K562 (cell line): ENCODE measurements around the gene ACADVL. TPM values are rescaled to one million over a fixed set of nuclear protein-coding genes. Genes with fewer than 3 reads are reported as not detected.

Experiments
- ATAC-seq: fragments of 200-7000 bp; cut with Tn5 transposase; 3 replicates; pipeline ENCODE4 v1.9.1; 2020; ENCODE audit warnings: moderate library complexity
- BruUV-seq: library from RNA; stranded (reverse); fragments of 400-500 nt; replicated peaks from 2 replicates; lab custom pipeline; 2021; lab: Mats Ljungman, UMichigan
- CTCF ChIA-PET: fragments of 300-600 bp; formaldehyde crosslinking; extraction: SDS; loops from one replicate; lab custom pipeline; 2021; ENCODE audit warnings: low intra/inter-chr PET ratio; lab: Yijun Ruan, JAX
- POLR2A ChIA-PET: fragments of 300-600, 350-650 bp; sonication (Branson Sonifier 250); formaldehyde crosslinking; extraction: SDS; loops from one replicate; lab custom pipeline; 2021; ENCODE audit warnings: antibody characterized with exemption, inconsistent platforms; lab: Yijun Ruan, JAX
- DNase-seq, 4 experiments: peaks; one replicate each; pipeline versions ENCODE4 v3.0.0 to v3.0.0-alpha.2; 2011 to 2018; ENCODE audit warnings: low spot score in 3 of 4, mixed read lengths in 3 of 4; ENCODE audit errors: extremely low read depth in 1 of 4
- FAIRE-seq: peaks from 2 replicates; lab custom pipeline; 2011; peaks lifted over from hg19 to GRCh38; lab: Jason Lieb, UNC
- H2AFZ ChIP-seq: 2 replicates; pipeline ENCODE4 v1.6.0; 2011; ENCODE audit warnings: low read depth, low read length, control low read depth, inconsistent platforms
- H3K27ac ChIP-seq: fragments of 200-600 bp; 3 replicates; pipeline ENCODE4 v1.8.0; 2011; ENCODE audit warnings: low read depth, mild to moderate bottlenecking, control low read depth, inconsistent platforms, low read length, moderate library complexity, mixed read lengths; ENCODE audit errors: extremely low read depth
- H3K27me3 ChIP-seq, 2 experiments: fragments of 300-600 bp in 1 of 2; 2 replicates in 1 of 2; 3 replicates in 1 of 2; pipeline versions ENCODE4 v1.6.0 to v1.8.0; 2011; ENCODE audit warnings: inconsistent platforms in 2 of 2, low read length in 2 of 2, mild to moderate bottlenecking in 1 of 2, mixed read lengths in 1 of 2, moderate library complexity in 1 of 2; ENCODE audit not compliant: control insufficient read depth in 2 of 2, insufficient read depth in 2 of 2
- H3K36me3 ChIP-seq: fragments of 300-600 bp; 3 replicates; pipeline ENCODE4 v1.8.0; 2011; ENCODE audit warnings: mild to moderate bottlenecking, low read length, inconsistent platforms; ENCODE audit not compliant: control insufficient read depth, insufficient read depth
- H3K4me1 ChIP-seq, 2 experiments: fragments of 200-600 bp in 1 of 2; replicated peaks in 1 of 2; 2 replicates in 1 of 2; 3 replicates in 1 of 2; pipeline versions ENCODE4 v1.5.1 to v1.8.0; 2011; ENCODE audit warnings: inconsistent platforms in 2 of 2, low read length in 2 of 2, mild to moderate bottlenecking in 1 of 2, mixed read lengths in 1 of 2, moderate library complexity in 1 of 2; ENCODE audit not compliant: control insufficient read depth in 2 of 2, insufficient read depth in 2 of 2
- H3K4me2 ChIP-seq: 2 replicates; pipeline ENCODE4 v1.6.1; 2011; ENCODE audit warnings: low read length, control low read depth, inconsistent platforms, mixed read lengths; ENCODE audit not compliant: insufficient read depth
- H3K4me3 ChIP-seq: fragments of 200-600 bp; sonication (generic), shearing (Covaris generic); 2 replicates; pipeline ENCODE4 v1.5.1; 2016; ENCODE audit warnings: control low read depth, inconsistent platforms
- H3K79me2 ChIP-seq: fragments of 200-600 bp; 3 replicates; pipeline ENCODE4 v1.8.0; 2011; ENCODE audit warnings: low read length, inconsistent platforms; ENCODE audit not compliant: control insufficient read depth, insufficient read depth
- H3K9ac ChIP-seq, 2 experiments: 2 replicates each; pipeline versions ENCODE4 v1.6.0 to v1.6.1; 2011; ENCODE audit warnings: low read depth in 2 of 2, low read length in 2 of 2, control low read depth in 1 of 2, inconsistent platforms in 1 of 2, mild to moderate bottlenecking in 1 of 2, mixed read lengths in 1 of 2; ENCODE audit not compliant: insufficient read depth in 1 of 2
- H3K9me1 ChIP-seq: one replicate; pipeline ENCODE4 v1.6.0; 2011; ENCODE audit warnings: inconsistent platforms, mild to moderate bottlenecking, low read length, moderate library complexity; ENCODE audit not compliant: control insufficient read depth, insufficient read depth
- H3K9me3 ChIP-seq: replicated peaks from 2 replicates; pipeline ENCODE4 v1.5.1; 2011; ENCODE audit warnings: low read depth, low read length, inconsistent platforms; ENCODE audit not compliant: control insufficient read depth, insufficient read depth
- H4K20me1 ChIP-seq: replicated peaks from 2 replicates; pipeline ENCODE4 v1.6.1; 2011; ENCODE audit warnings: low read length, inconsistent platforms, mixed read lengths; ENCODE audit not compliant: control insufficient read depth, insufficient read depth
- CAMTA2 ChIP-seq: fragments of 250-450 bp; sonication (Bioruptor Pico); conservative IDR thresholded peaks from 2 replicates; pipeline ENCODE4 v1.5.1; 2022
- CEBPB ChIP-seq: fragments of 450-650 bp; IDR thresholded peaks from 2 replicates; pipeline ENCODE4 v1.6.1; 2016; ENCODE audit warnings: missing genetic modification characterization, missing compliant biosample characterization
- FOXA3 ChIP-seq, 2 experiments: fragments of 450-650 bp in 1 of 2; sonication (generic) in 1 of 2; formaldehyde crosslinking; IDR thresholded peaks in 1 of 2; conservative IDR thresholded peaks in 1 of 2; 2 replicates each; pipeline versions ENCODE4 v1.4.0 to v1.8.0; 2020 to 2022; ENCODE audit warnings: mild to moderate bottlenecking in 2 of 2, missing genetic modification reagents in 1 of 2
- PHF21A ChIP-seq: fragments of 450-650 bp; IDR thresholded peaks from 2 replicates; pipeline ENCODE4 v1.6.1; 2017; ENCODE audit warnings: low read depth, borderline replicate concordance
- PHF8 ChIP-seq: fragments of 200-600 bp; sonication (generic); IDR thresholded peaks from 2 replicates; pipeline ENCODE4 v1.6.1; 2012; ENCODE audit warnings: mixed run types, mild to moderate bottlenecking, inconsistent platforms, low read length, moderate library complexity, borderline replicate concordance
- SAP30 ChIP-seq: fragments of 200-600 bp; sonication (generic); IDR thresholded peaks from 2 replicates; pipeline ENCODE4 v1.6.1; 2012; ENCODE audit warnings: borderline replicate concordance, low read depth, mild to moderate bottlenecking, moderate library complexity, low read length, control low read depth, inconsistent platforms; ENCODE audit not compliant: insufficient read depth, poor library complexity, severe bottlenecking
- SIX5 ChIP-seq, 2 experiments: IDR thresholded peaks; 2 replicates each; pipeline ENCODE4 v1.6.1; 2011; ENCODE audit warnings: low read length in 2 of 2, borderline replicate concordance in 1 of 2, low read depth in 1 of 2, mild to moderate bottlenecking in 1 of 2, moderate library complexity in 1 of 2; ENCODE audit not compliant: insufficient read depth in 1 of 2
- SREBF1 ChIP-seq: fragments of 150-350 bp; IDR thresholded peaks from 2 replicates; pipeline ENCODE4 v1.6.1; 2014; ENCODE audit warnings: antibody characterized with exemption, low read depth, low read length, borderline replicate concordance
- TSC22D4 ChIP-seq: fragments of 450-650 bp; IDR thresholded peaks from 2 replicates; pipeline ENCODE4 v1.6.1; 2016; ENCODE audit warnings: missing genetic modification characterization, missing biosample characterization, control low read depth
- ZFP1 ChIP-seq: fragments of 450-650 bp; formaldehyde crosslinking; IDR thresholded peaks from 2 replicates; pipeline ENCODE4 v1.4.0; 2020; ENCODE audit warnings: mild to moderate bottlenecking, mixed read lengths
- ZNF124 ChIP-seq: sonication (generic); formaldehyde crosslinking; IDR thresholded peaks from 2 replicates; pipeline ENCODE4 v1.8.1; 2022; ENCODE audit warnings: missing genetic modification reagents
- ZNF140 ChIP-seq: fragments of 250-450 bp; sonication (Bioruptor Pico); IDR thresholded peaks from 2 replicates; pipeline ENCODE4 v1.8.0; 2021; ENCODE audit warnings: moderate library complexity, mild to moderate bottlenecking, inconsistent platforms
- ZNF76 ChIP-seq: fragments of 250-450 bp; sonication (Bioruptor Pico); IDR thresholded peaks from 2 replicates; pipeline ENCODE4 v1.4.0; 2020; ENCODE audit warnings: mild to moderate bottlenecking, moderate library complexity, borderline replicate concordance
- WGBS: fragments of 100-300 bp; shearing (Covaris generic); methylation state at CpG from one replicate; pipeline ENCODE4 v1.1.6; 2016; ENCODE audit warnings: low coverage, mixed read lengths; ENCODE audit not compliant: insufficient coverage; ENCODE audit errors: missing lambda C conversion rate; 5-methylcytosine and 5-hydroxymethylcytosine counted together
- in situ Hi-C: fragments of 300-500 bp; cut with MboI; formaldehyde crosslinking; loops from 4 replicates; pipeline ENCODE4 v1.15.0; 2018; ENCODE audit warnings: inconsistent platforms, mixed read lengths
- intact Hi-C: fragments of 100-400 bp; cut with micrococcal nuclease; formaldehyde crosslinking; loops from 2 replicates; pipeline ENCODE4 v1.14.2; 2022
- polyA plus RNA-seq, 8 experiments: library from polyadenylated mRNA; depleted of rRNA in 4 of 8; stranded (reverse) in 5 of 8; unstranded in 3 of 8; fragments of >200 nt; fragmentation: Nextera tagmentation in 2 of 8; fragmentation: Illumina TruSeq in 1 of 8; extraction: Ambion mirVana in 2 of 8; extraction: Trizol in 1 of 8; gene quantifications; 2 replicates each; pipeline versions ENCODE4 v1.2.1 to v1.2.3, GENCODE V29; 2011 to 2014; ENCODE audit warnings: inconsistent platforms in 1 of 8, missing spikeins in 1 of 8
- total RNA-seq, 7 experiments: library from RNA; depleted of rRNA in 6 of 7; stranded (reverse); fragments of >200 nt in 6 of 7; fragmentation: Illumina TruSeq in 2 of 7; extraction: Trizol in 2 of 7; gene quantifications; 2 replicates each; pipeline versions ENCODE4 v1.2.1 to v1.2.3, GENCODE V29; 2011 to 2021; ENCODE audit warnings: low replicate concordance in 1 of 7
- TF ChIP-seq, protein P1 (sequence below): fragments of 250-450 bp; sonication (Bioruptor Pico); IDR thresholded peaks from 2 replicates; pipeline ENCODE4 v1.4.0; 2020; ENCODE audit warnings: mild to moderate bottlenecking, moderate library complexity
- TF ChIP-seq, protein P2 (sequence below): sonication (generic); formaldehyde crosslinking; IDR thresholded peaks from 2 replicates; pipeline ENCODE4 v1.8.0; 2022; ENCODE audit warnings: mild to moderate bottlenecking, low read depth, missing genetic modification reagents

Gene ACADVL
- total and polyA plus RNA-seq, 9 of the 15 experiments (the other 6 are each of a cell fraction or from before 2014, with no cell fraction given), result 25.5 to 449 (median 214) TPM

DNA sequence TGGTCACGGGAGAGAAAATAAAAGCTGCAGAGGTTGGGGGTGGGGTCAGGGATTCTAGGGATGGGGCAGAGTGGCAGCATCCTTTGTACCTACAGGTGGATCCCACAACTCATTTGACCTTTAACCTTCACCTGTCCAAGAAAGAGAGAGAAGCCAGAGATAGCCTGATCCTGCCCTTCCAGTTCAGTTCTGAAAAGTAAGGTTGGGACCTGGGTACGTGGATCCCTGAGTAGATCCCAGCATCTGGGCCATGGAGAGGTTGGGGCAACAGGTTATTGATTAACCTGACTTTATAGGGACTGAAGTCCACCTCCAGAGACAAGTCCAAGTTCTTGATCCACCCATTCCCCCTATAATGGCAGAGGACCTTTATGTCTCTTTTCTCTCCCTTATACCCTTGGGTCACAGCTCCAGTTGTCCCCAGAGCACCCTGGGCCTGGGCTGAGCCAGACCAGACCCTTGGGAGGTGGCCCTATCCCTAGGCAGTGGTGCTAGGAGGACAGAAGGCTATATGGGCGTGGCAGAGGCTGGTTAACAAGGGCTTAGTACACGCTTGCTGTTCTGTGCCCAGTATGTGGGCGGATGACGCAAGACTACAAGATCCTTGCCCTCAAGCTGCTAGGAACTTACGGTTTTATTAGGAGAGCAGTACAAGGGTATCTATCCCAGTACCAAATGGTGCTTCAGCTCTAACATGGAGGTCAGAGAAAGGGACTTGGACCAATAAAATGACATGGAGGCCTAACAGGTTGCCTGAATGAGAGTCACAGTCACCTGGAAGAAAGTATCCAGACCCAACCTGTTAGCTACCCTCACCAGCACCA, 39.2 kb downstream of the ACADVL start (continued):
- TF ChIP-seq CEBPB (no peak), ZNF76 (no peak), SIX5 (IDR thresholded peaks at IDR 0.05; ENCODE audit: borderline replicate concordance in 1 of 2, insufficient read depth in 1 of 2, low read depth in 1 of 2, low read length in 2 of 2) (no peak), TSC22D4 (tag) (no peak)
- TF ChIP-seq, protein P1, sequence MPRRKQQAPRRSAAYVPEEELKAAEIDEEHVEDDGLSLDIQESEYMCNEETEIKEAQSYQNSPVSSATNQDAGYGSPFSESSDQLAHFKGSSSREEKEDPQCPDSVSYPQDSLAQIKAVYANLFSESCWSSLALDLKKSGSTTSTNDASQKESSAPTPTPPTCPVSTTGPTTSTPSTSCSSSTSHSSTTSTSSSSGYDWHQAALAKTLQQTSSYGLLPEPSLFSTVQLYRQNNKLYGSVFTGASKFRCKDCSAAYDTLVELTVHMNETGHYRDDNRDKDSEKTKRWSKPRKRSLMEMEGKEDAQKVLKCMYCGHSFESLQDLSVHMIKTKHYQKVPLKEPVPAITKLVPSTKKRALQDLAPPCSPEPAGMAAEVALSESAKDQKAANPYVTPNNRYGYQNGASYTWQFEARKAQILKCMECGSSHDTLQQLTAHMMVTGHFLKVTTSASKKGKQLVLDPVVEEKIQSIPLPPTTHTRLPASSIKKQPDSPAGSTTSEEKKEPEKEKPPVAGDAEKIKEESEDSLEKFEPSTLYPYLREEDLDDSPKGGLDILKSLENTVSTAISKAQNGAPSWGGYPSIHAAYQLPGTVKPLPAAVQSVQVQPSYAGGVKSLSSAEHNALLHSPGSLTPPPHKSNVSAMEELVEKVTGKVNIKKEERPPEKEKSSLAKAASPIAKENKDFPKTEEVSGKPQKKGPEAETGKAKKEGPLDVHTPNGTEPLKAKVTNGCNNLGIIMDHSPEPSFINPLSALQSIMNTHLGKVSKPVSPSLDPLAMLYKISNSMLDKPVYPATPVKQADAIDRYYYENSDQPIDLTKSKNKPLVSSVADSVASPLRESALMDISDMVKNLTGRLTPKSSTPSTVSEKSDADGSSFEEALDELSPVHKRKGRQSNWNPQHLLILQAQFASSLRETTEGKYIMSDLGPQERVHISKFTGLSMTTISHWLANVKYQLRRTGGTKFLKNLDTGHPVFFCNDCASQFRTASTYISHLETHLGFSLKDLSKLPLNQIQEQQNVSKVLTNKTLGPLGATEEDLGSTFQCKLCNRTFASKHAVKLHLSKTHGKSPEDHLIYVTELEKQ (CRISPR knock-in tag), result no peak

GRCh38 chr17:7259555-7259889, 39.8 kb downstream of the ACADVL start:
- no peaks in the 10 kb centered on the region for H3K9me1 ChIP-seq
- FAIRE-seq (no peak), ATAC-seq (no peak), DNase-seq (no peak)
- POLR2A ChIA-PET, result interaction anchor here (0.6 to 1.6 kb wide), 4 partner anchors 8 to 651 kb away, joined by 3 to 10 read pairs (median 4); partner anchors contain the start of genes CTDNEP1 and GABARAP
- in situ Hi-C loops, result no loop called here
- CTCF ChIA-PET, result no interaction called here
- no TSS peak for BruUV-seq
- H3K9me3 ChIP-seq, result no peaks in the 10 kb centered on the region
- no peak overlapping the region for H3K9ac ChIP-seq
- H3K27ac ChIP-seq, result no peak overlapping the region
- intact Hi-C loops, result no loop called here
- peaks cover 52% of the 10 kb centered on the region; the same call in 2 of the 3 replicates for H3K36me3 ChIP-seq
- H3K4me2 ChIP-seq, result no peak overlapping the region
- H3K4me1 ChIP-seq, result peaks cover 8 to 35% of the 10 kb centered on the region in 2 experiments; a peak in 4 of 5 replicates
- 91% methylated on average over 6 of the region's 6 CpGs for whole genome bisulfite sequencing
- no peak overlapping the region for H3K4me3 ChIP-seq
- H2AFZ ChIP-seq, result no peak overlapping the region
- no peaks in the 10 kb centered on the region for H3K27me3 ChIP-seq
- H3K79me2 ChIP-seq, result no peaks in the 10 kb centered on the region
- no peaks in the 10 kb centered on the region for H4K20me1 ChIP-seq
- TF ChIP-seq ZNF124 (CRISPR knock-in tag) (no peak), PHF21A (no peak), FOXA3 (CRISPR knock-in tag; conservative IDR thresholded peaks at IDR 0.05 in 1 of 2, IDR thresholded peaks at IDR 0.05 in 1 of 2) (no peak), SAP30 (no peak), CAMTA2 (CRISPR knock-in tag) (no peak), ZFP1 (CRISPR knock-in tag) (no peak), ZNF140 (CRISPR knock-in tag) (no peak), SREBF1 (no peak), PHF8 (no peak)
- TF ChIP-seq, protein P2, sequence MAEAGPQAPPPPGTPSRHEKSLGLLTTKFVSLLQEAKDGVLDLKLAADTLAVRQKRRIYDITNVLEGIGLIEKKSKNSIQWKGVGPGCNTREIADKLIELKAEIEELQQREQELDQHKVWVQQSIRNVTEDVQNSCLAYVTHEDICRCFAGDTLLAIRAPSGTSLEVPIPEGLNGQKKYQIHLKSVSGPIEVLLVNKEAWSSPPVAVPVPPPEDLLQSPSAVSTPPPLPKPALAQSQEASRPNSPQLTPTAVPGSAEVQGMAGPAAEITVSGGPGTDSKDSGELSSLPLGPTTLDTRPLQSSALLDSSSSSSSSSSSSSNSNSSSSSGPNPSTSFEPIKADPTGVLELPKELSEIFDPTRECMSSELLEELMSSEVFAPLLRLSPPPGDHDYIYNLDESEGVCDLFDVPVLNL, result no peak
